ENCODE measurements around the gene CRBN. TPM values are rescaled to one million over a fixed set of nuclear protein-coding genes. Genes with fewer than 3 reads are reported as not detected.

Gene CRBN
- 37.0 and 40.0 TPM in 2 replicates for total RNA-seq

DNA sequence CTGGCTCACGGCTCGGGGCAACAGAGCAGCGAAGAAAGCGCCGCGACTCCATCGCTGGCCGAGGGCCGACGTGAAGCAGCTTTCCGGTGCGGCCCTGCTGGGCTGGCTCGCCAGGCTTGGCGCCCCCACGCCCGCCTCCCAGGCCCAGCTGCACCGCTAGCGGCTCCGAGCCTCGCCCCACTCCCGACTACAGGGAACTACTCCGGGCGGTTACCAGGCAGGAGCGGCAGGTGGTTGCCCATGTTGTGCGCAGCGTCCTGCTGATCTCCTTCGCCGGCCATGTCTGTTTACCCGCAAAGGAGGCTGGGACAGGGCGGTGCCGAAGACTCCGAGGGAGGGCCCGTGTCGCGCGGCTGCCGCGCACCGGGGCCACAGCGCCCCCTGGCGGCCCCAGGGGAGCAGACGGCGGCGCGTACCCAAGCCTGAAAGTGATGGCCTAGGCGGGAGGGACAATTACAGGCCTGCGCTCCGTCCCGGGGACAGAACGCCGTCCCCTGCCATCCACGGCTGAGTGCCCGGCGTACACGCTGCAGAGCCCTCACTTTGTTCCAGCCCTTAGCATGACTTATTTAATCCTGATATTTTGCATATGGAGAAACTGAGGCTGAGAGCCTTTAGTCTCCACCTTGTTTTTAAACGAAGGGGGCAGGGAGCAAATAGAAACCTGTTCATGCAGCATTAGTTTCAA lies at the start of gene CRBN:
CRBN (minus strand) TSS at position 285 of the 688 bp plus-strand sequence; CDS start at position 281, 4 bp downstream.
- peak within 1 kb of the TSS; percentile 89 for H3K27ac Mint-ChIP-seq
- H3K4me1 Mint-ChIP-seq: peaks cover 37% of the 10 kb centered on the region
- H3K36me3 Mint-ChIP-seq (ENCODE audit: low read depth): peaks cover 22% of the 10 kb centered on the region
- peaks cover 8% of the 10 kb centered on the region for H3K27me3 Mint-ChIP-seq
- intact Hi-C loops (cut with micrococcal nuclease): loop anchor here (1.0 to 5.0 kb wide), 4 partner anchors 8 to 1314 kb away; partner anchors contain the start of genes ITPR1, SETMAR and TRNT1
- H3K9me3 Mint-ChIP-seq: no peaks in the 10 kb centered on the region
- H3K4me3 Mint-ChIP-seq: peak within 1 kb of the TSS; percentile 97
- DNase-seq: peak; percentile 97

DNA sequence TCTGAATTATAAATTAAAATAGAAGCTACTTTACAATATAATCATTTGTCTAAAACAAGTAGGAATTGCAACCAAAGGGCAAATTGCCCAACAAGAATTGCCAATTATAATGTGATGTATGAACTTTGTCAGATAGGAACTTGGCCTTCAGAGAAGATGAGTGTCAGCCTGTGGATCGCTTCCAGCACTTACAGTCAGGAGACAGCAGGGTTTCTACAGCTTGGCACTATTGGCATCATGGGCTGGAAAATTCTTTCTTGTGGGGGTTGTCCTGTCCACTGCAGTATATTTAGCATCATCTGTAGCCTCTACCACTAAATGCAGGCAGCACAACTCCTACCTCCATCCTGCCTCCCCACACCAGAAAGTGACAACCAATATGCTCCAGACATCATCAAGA lies 48.1 kb upstream of the CRBN start:
- H3K36me3 Mint-ChIP-seq (ENCODE audit: low read depth): no peaks in the 10 kb centered on the region
- no peak overlapping the region for H3K4me3 Mint-ChIP-seq
- H3K27me3 Mint-ChIP-seq: peaks cover 1% of the 10 kb centered on the region
- H3K4me1 Mint-ChIP-seq: no peaks in the 10 kb centered on the region
- H3K27ac Mint-ChIP-seq: no peak overlapping the region
- no peak for DNase-seq
- H3K9me3 Mint-ChIP-seq: peaks cover 3% of the 10 kb centered on the region
- intact Hi-C loops (cut with micrococcal nuclease): no loop called here

- H3K27ac Mint-ChIP-seq: no peak overlapping the region
- intact Hi-C loops (cut with micrococcal nuclease): no loop called here
- no peak overlapping the region for H3K4me3 Mint-ChIP-seq
Observed at GRCh38 chr3:3221528-3221927, 42.0 kb upstream of the CRBN start.

GRCh38 chr3:3216401-3216800 lies 36.9 kb upstream of the CRBN start:
- H3K4me3 Mint-ChIP-seq: no peak overlapping the region
- H3K9me3 Mint-ChIP-seq: no peaks in the 10 kb centered on the region
- intact Hi-C loops (cut with micrococcal nuclease): no loop called here

More at GRCh38 chr3:3221528-3221927, 42.0 kb upstream of the CRBN start:
- DNase-seq: no peak
- H3K36me3 Mint-ChIP-seq (ENCODE audit: low read depth): no peaks in the 10 kb centered on the region
- no peaks in the 10 kb centered on the region for H3K4me1 Mint-ChIP-seq
- H3K9me3 Mint-ChIP-seq: peaks cover 3% of the 10 kb centered on the region
- H3K27me3 Mint-ChIP-seq: peaks cover 1% of the 10 kb centered on the region

DNA sequence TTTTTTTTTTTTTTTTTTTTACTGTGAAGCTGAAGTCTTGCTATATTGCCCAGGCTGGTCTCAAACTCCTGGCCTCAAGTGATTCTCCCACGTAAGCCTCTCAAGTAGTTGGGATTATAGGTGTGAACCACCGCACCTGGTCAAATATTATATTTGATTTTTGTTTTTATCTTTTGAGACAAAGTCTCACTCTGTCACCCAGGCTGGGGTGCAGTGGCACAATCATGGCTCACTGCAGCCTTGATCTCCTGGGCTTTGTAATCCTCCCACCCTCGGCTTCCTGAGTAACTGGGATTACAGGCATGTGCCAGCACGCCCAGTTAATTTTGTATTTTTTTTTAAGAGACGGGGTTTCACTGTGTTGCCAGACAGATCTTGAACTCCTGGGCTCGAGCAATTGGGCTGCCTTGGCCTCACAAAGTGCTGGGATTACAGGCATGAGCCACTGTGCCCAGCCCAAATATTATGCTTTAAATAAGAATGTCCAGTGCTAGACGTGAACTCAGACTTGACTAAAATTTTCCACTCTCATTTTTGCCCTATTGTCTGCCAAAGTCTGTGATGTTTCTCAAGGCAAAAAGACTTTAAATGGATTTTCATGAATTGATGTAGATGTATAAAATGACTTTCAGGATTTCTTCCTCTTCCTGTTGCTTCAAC lies 33.4 kb upstream of the CRBN start:
- no peaks in the 10 kb centered on the region for H3K9me3 Mint-ChIP-seq
- intact Hi-C loops (cut with micrococcal nuclease): no loop called here
- H3K4me3 Mint-ChIP-seq: no peak overlapping the region
- no peaks in the 10 kb centered on the region for H3K4me1 Mint-ChIP-seq
- DNase-seq: no peak
- H3K27me3 Mint-ChIP-seq: no peaks in the 10 kb centered on the region
- H3K27ac Mint-ChIP-seq: no peak overlapping the region
- H3K36me3 Mint-ChIP-seq (ENCODE audit: low read depth): no peaks in the 10 kb centered on the region

More at GRCh38 chr3:3216401-3216800, 36.9 kb upstream of the CRBN start:
- no peaks in the 10 kb centered on the region for H3K36me3 Mint-ChIP-seq (ENCODE audit: low read depth)
- no peak overlapping the region for H3K27ac Mint-ChIP-seq
- no peaks in the 10 kb centered on the region for H3K4me1 Mint-ChIP-seq
- DNase-seq: no peak
- H3K27me3 Mint-ChIP-seq: no peaks in the 10 kb centered on the region

- peaks cover 4% of the 10 kb centered on the region for H3K27me3 Mint-ChIP-seq
- no peaks in the 10 kb centered on the region for H3K36me3 Mint-ChIP-seq (ENCODE audit: low read depth)
- no peak overlapping the region for H3K27ac Mint-ChIP-seq
- H3K9me3 Mint-ChIP-seq: no peaks in the 10 kb centered on the region
- H3K4me1 Mint-ChIP-seq: no peaks in the 10 kb centered on the region
- intact Hi-C loops (cut with micrococcal nuclease): no loop called here
- DNase-seq: no peak
- no peak overlapping the region for H3K4me3 Mint-ChIP-seq
Observed at GRCh38 chr3:3209714-3210113, 30.2 kb upstream of the CRBN start.

DNA sequence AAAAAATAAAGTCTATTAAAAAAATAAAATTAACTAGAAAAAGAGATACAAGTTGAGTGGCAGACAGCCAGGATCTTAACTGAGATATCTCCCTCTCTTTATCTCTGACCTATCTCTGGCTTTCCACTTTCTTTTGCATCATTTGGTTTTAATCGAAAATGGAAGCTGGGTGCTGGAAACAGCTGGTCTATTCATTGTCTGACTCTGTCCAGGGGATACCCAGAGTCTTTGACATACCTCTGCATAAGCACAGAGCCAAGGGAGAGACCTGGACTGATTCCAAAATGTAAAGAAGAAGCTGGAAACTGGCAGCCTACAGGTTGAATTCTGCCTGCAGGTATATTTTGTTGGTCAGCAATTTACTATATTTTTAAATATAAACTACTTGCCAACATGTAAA lies 29.6 kb upstream of the CRBN start:
- DNase-seq: no peak
- H3K27ac Mint-ChIP-seq: no peak overlapping the region
- H3K27me3 Mint-ChIP-seq: peaks cover 4% of the 10 kb centered on the region
- intact Hi-C loops (cut with micrococcal nuclease): no loop called here
- no peaks in the 10 kb centered on the region for H3K9me3 Mint-ChIP-seq
- H3K4me1 Mint-ChIP-seq: no peaks in the 10 kb centered on the region
- no peaks in the 10 kb centered on the region for H3K36me3 Mint-ChIP-seq (ENCODE audit: low read depth)
- H3K4me3 Mint-ChIP-seq: no peak overlapping the region

DNA sequence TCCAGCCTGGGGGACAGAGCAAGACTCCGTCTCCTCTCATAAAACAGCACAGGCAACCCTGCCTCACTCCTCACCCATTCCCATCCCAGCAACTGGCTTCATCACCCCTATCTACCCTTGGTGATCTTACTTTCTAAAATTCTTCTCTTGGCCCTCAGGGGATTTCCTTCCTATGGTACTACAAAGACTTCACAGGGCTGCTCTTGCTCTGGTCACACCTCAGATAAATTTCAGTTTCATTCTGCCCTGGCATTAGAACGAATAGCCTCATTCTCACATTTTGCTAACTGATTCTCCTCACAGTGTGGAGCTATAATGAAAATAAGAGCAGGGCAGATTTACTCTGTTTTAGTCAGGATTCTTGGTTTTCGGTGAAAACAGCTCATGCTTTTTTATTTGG lies 22.1 kb upstream of the CRBN start:
- Mint-ChIP-seq H3K4me1 (peaks cover 7% of the 10 kb centered on the region), H3K27me3 (peaks cover 10% of the 10 kb centered on the region), H3K4me3 (no peak overlapping the region), H3K9me3 (no peaks in the 10 kb centered on the region), H3K27ac (no peak overlapping the region), H3K36me3 (ENCODE audit: low read depth) (no peaks in the 10 kb centered on the region)
- no peak for DNase-seq
- intact Hi-C loops (cut with micrococcal nuclease): no loop called here

- peak; percentile 65 for DNase-seq
- Mint-ChIP-seq H3K27ac (no peak overlapping the region), H3K4me1 (peaks cover 7% of the 10 kb centered on the region), H3K27me3 (peaks cover 10% of the 10 kb centered on the region), H3K4me3 (no peak overlapping the region), H3K9me3 (no peaks in the 10 kb centered on the region), H3K36me3 (ENCODE audit: low read depth) (no peaks in the 10 kb centered on the region)
- intact Hi-C loops (cut with micrococcal nuclease): no loop called here
Observed at GRCh38 chr3:3200632-3201212, 21.2 kb upstream of the CRBN start.

DNA sequence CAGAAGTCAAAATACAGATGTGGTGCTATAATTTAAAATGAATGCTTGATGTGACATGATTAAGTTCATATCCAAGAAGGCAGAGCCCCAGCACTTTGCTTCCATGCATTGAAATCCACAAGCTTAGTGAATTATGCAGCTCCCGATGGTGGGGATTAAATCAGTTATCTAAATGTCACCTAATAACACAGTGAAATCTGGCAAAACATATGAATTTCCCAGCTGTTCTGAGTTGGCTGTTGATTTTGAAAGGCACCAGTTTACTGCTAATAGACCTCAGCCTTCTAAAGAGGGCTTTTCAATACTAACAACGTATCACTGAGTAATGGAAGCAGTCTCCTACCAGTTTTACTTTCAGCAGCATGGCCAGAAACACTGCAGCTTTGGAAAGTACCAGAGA lies 19.8 kb upstream of the CRBN start:
- DNase-seq: no peak
- Mint-ChIP-seq H3K9me3 (no peaks in the 10 kb centered on the region), H3K4me3 (no peak overlapping the region), H3K4me1 (peaks cover 7% of the 10 kb centered on the region), H3K27me3 (peaks cover 11% of the 10 kb centered on the region), H3K36me3 (ENCODE audit: low read depth) (no peaks in the 10 kb centered on the region), H3K27ac (no peak overlapping the region)
- intact Hi-C loops (cut with micrococcal nuclease): loop anchor here (5.0 kb wide), 1 partner anchor 1093 kb away; no protein-coding TSS in a partner anchor

GRCh38 chr3:3196148-3196861 lies 16.8 kb upstream of the CRBN start:
- Mint-ChIP-seq H3K4me1 (peaks cover 15% of the 10 kb centered on the region), H3K4me3 (no peak overlapping the region), H3K9me3 (no peaks in the 10 kb centered on the region), H3K27me3 (peaks cover 5% of the 10 kb centered on the region), H3K36me3 (ENCODE audit: low read depth) (no peaks in the 10 kb centered on the region), H3K27ac (no peak overlapping the region)
- intact Hi-C loops (cut with micrococcal nuclease): loop anchor here (5.0 kb wide), 1 partner anchor 1096 kb away; no protein-coding TSS in a partner anchor
- DNase-seq: no peak

- no peak for DNase-seq
- Mint-ChIP-seq H3K27ac (no peak overlapping the region), H3K36me3 (ENCODE audit: low read depth) (no peaks in the 10 kb centered on the region), H3K4me1 (peaks cover 17% of the 10 kb centered on the region), H3K9me3 (no peaks in the 10 kb centered on the region), H3K4me3 (no peak overlapping the region), H3K27me3 (peaks cover 8% of the 10 kb centered on the region)
- intact Hi-C loops (cut with micrococcal nuclease): loop anchor here (5.0 kb wide), 1 partner anchor 1097 kb away; no protein-coding TSS in a partner anchor
Observed at GRCh38 chr3:3194861-3195260, 15.4 kb upstream of the CRBN start.

DNA sequence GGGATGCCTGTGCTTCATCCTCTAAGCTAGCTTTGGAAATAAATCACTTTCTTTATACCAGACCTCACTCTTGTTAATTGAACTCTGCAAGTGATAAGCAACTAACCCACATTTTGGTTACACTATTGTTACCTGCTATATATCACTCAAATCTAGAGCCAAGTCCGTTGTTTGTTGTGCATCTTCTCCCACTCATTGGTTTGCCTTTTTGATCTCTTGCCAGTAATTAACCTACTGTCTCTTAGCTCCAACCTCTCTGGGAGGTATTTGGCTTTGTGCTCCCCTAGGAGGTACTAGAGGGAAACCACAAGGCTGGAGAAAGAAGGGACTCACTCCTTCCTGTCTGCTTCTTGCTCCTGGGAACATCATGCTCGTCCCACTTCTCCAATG lies 12.8 kb upstream of the CRBN start:
- H3K27ac Mint-ChIP-seq: peak overlapping the region; percentile 49
- H3K4me3 Mint-ChIP-seq: peak overlapping the region; percentile 52
- intact Hi-C loops (cut with micrococcal nuclease): no loop called here

More for the DNA sequence above, 12.8 kb upstream of the CRBN start:
- Mint-ChIP-seq H3K36me3 (ENCODE audit: low read depth) (no peaks in the 10 kb centered on the region), H3K27me3 (peaks cover 9% of the 10 kb centered on the region), H3K9me3 (no peaks in the 10 kb centered on the region), H3K4me1 (peaks cover 21% of the 10 kb centered on the region)
- no peak for DNase-seq

Measured in activated CD4-positive, alpha-beta T cell treated with anti-CD3 and anti-CD28 coated beads, Interleukin-2, amount 10 ng/mL, durations not matched to agents 24 days and 14 days (primary cell).